ENCODE measurements around the gene KRAS.

KRAS gene

GRCh38 chr12:25236190-25236589, 14.5 kb downstream of the KRAS start:
- H3K79me2 ChIP-seq (ENCODE audit: insufficient read depth, low read depth): peaks cover 58% of the 10 kb centered on the region; the same call in 1 of the 2 replicates
- H3K27ac ChIP-seq: no peak overlapping the region
- TF ChIP-seq CTCF (conservative IDR thresholded peaks at IDR 0.05; ENCODE audit: low read depth, low read length): no peak
- H3K4me1 ChIP-seq (ENCODE audit: low read depth, poor library complexity, severe bottlenecking): peaks cover 13% of the 10 kb centered on the region
- no peak overlapping the region for H2AFZ ChIP-seq (ENCODE audit: low read depth)
- H3K27me3 ChIP-seq (ENCODE audit: insufficient read depth, low read depth): no peaks in the 10 kb centered on the region
- no peaks in the 10 kb centered on the region for H4K20me1 ChIP-seq (ENCODE audit: insufficient read depth)
- H3K9ac ChIP-seq: no peak overlapping the region
- 0 out of 2 replicates have a peak, but pooled peaks cover 4% of the 10 kb centered on the region for H3K36me3 ChIP-seq (ENCODE audit: insufficient read depth)
- no peak overlapping the region for H3K4me2 ChIP-seq
- H3K4me3 ChIP-seq (IDR thresholded peaks at IDR 0.05; ENCODE audit: insufficient read depth, low read depth, low read length): no peak overlapping the region

GRCh38 chr12:25213338-25213737, 37.4 kb downstream of the KRAS start:
- no peak overlapping the region for H3K9ac ChIP-seq
- no peak overlapping the region for H3K27ac ChIP-seq
- no peak for TF ChIP-seq CTCF (conservative IDR thresholded peaks at IDR 0.05; ENCODE audit: low read depth, low read length)
- H3K79me2 ChIP-seq (ENCODE audit: insufficient read depth, low read depth): no peaks in the 10 kb centered on the region; the same call in 1 of the 2 replicates
- H3K36me3 ChIP-seq (ENCODE audit: insufficient read depth): no peaks in the 10 kb centered on the region
- no peaks in the 10 kb centered on the region for H4K20me1 ChIP-seq (ENCODE audit: insufficient read depth)
- H3K27me3 ChIP-seq (ENCODE audit: insufficient read depth, low read depth): no peaks in the 10 kb centered on the region
- no peak overlapping the region for H3K4me2 ChIP-seq
- peaks cover 13% of the 10 kb centered on the region for H3K4me1 ChIP-seq (ENCODE audit: low read depth, poor library complexity, severe bottlenecking)
- no peak overlapping the region for H2AFZ ChIP-seq (ENCODE audit: low read depth)
- no peak overlapping the region for H3K4me3 ChIP-seq (IDR thresholded peaks at IDR 0.05; ENCODE audit: insufficient read depth, low read depth, low read length)

GRCh38 chr12:25208554-25208953, 42.2 kb downstream of the KRAS start:
- no peaks in the 10 kb centered on the region for H3K27me3 ChIP-seq (ENCODE audit: insufficient read depth, low read depth)

DNA sequence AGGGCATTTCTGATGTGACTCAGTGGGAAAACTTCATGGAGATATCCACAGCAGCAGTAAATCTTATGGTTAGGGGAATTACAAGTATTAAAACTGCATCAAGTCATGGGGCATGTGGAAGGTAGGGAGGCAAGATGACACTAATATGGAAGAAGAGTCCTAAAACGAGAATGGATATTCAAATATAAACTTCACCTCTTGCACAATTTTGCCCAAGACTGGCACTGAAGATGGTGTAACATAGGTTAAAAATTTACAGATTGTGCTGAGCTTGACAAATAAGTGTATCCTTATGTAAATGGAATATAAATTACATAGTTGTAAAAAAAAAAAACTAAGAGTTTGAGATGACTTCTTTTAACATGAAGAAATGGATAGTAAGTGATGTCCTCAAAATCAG, 42.9 kb downstream of the KRAS start:
- Histone ChIP-seq H3K4me1 (ENCODE audit: low read depth, poor library complexity, severe bottlenecking) (peaks cover 13% of the 10 kb centered on the region), H3K4me3 (IDR thresholded peaks at IDR 0.05; ENCODE audit: insufficient read depth, low read depth, low read length) (no peak overlapping the region), H3K79me2 (ENCODE audit: insufficient read depth, low read depth) (no peaks in the 10 kb centered on the region), H2AFZ (ENCODE audit: low read depth) (no peak overlapping the region), H3K4me2 (no peak overlapping the region), H3K36me3 (ENCODE audit: insufficient read depth) (no peaks in the 10 kb centered on the region), H3K27ac (no peak overlapping the region), H3K9ac (no peak overlapping the region), H3K27me3 (ENCODE audit: insufficient read depth, low read depth) (no peaks in the 10 kb centered on the region), H4K20me1 (ENCODE audit: insufficient read depth) (no peaks in the 10 kb centered on the region)
- no peak for TF ChIP-seq CTCF (conservative IDR thresholded peaks at IDR 0.05; ENCODE audit: low read depth, low read length)

More at GRCh38 chr12:25208554-25208953, 42.2 kb downstream of the KRAS start:
- no peak overlapping the region for H2AFZ ChIP-seq (ENCODE audit: low read depth)
- no peak overlapping the region for H3K4me2 ChIP-seq
- H3K27ac ChIP-seq: no peak overlapping the region
- H3K9ac ChIP-seq: no peak overlapping the region
- H3K36me3 ChIP-seq (ENCODE audit: insufficient read depth): no peaks in the 10 kb centered on the region
- H3K4me1 ChIP-seq (ENCODE audit: low read depth, poor library complexity, severe bottlenecking): peaks cover 13% of the 10 kb centered on the region
- no peaks in the 10 kb centered on the region for H4K20me1 ChIP-seq (ENCODE audit: insufficient read depth)
- no peaks in the 10 kb centered on the region for H3K79me2 ChIP-seq (ENCODE audit: insufficient read depth, low read depth)
- TF ChIP-seq CTCF (conservative IDR thresholded peaks at IDR 0.05; ENCODE audit: low read depth, low read length): no peak
- no peak overlapping the region for H3K4me3 ChIP-seq (IDR thresholded peaks at IDR 0.05; ENCODE audit: insufficient read depth, low read depth, low read length)

Data from KMS-11 (cell line).